ENCODE data around the gene PSIP1. TPM values are rescaled to one million over a fixed set of nuclear protein-coding genes. Genes with fewer than 3 reads are reported as not detected.
"Not testable (repeated sequence)": the region's sequence is repeated elsewhere in the genome, so short reads cannot be mapped to it uniquely, and the experiment has no call there.

PSIP1 gene
- total RNA-seq, 1 donor from 2014 or later, result 128 TPM

GRCh38 chr9:15543047-15543813 is 32.5 kb upstream of the PSIP1 start:
- H3K27me3 Mint-ChIP-seq (ENCODE audit: unreplicated experiment), result no peaks in the 10 kb centered on the region
- H3K9me3 Mint-ChIP-seq (ENCODE audit: unreplicated experiment), result no peaks in the 10 kb centered on the region
- no peak overlapping the region for H3K4me3 Mint-ChIP-seq (ENCODE audit: unreplicated experiment)
- DNase-seq (ENCODE audit: low spot score), result no peak
- H3K36me3 Mint-ChIP-seq (ENCODE audit: low read depth, unreplicated experiment), result no peaks in the 10 kb centered on the region
- no peak for TF ChIP-seq CTCF (IDR thresholded peaks at IDR 0.05; ENCODE audit: unreplicated experiment)
- no peak overlapping the region for H3K27ac Mint-ChIP-seq (ENCODE audit: unreplicated experiment)
- no peaks in the 10 kb centered on the region for H3K4me1 Mint-ChIP-seq (ENCODE audit: unreplicated experiment)

- Mint-ChIP-seq H3K9me3 (ENCODE audit: unreplicated experiment) (no peaks in the 10 kb centered on the region), H3K4me3 (ENCODE audit: unreplicated experiment) (no peak overlapping the region), H3K27me3 (ENCODE audit: unreplicated experiment) (no peaks in the 10 kb centered on the region), H3K36me3 (ENCODE audit: low read depth, unreplicated experiment) (no peaks in the 10 kb centered on the region), H3K27ac (ENCODE audit: unreplicated experiment) (no peak overlapping the region), H3K4me1 (ENCODE audit: unreplicated experiment) (no peaks in the 10 kb centered on the region)
- DNase-seq (ENCODE audit: low spot score), result no peak
- no peak for TF ChIP-seq CTCF (IDR thresholded peaks at IDR 0.05; ENCODE audit: unreplicated experiment)
Measured at GRCh38 chr9:15542624-15543023, 31.9 kb upstream of the PSIP1 start.

GRCh38 chr9:15541872-15542271 is 31.1 kb upstream of the PSIP1 start:
- Mint-ChIP-seq H3K4me3 (ENCODE audit: unreplicated experiment) (no peak overlapping the region), H3K27ac (ENCODE audit: unreplicated experiment) (no peak overlapping the region), H3K4me1 (ENCODE audit: unreplicated experiment) (no peaks in the 10 kb centered on the region), H3K9me3 (ENCODE audit: unreplicated experiment) (no peaks in the 10 kb centered on the region), H3K27me3 (ENCODE audit: unreplicated experiment) (no peaks in the 10 kb centered on the region), H3K36me3 (ENCODE audit: low read depth, unreplicated experiment) (no peaks in the 10 kb centered on the region)
- no peak for DNase-seq (ENCODE audit: low spot score)
- no peak for TF ChIP-seq CTCF (IDR thresholded peaks at IDR 0.05; ENCODE audit: unreplicated experiment)

GRCh38 chr9:15531380-15531779 is 20.6 kb upstream of the PSIP1 start:
- no peak for TF ChIP-seq CTCF (IDR thresholded peaks at IDR 0.05; ENCODE audit: unreplicated experiment)
- H3K9me3 Mint-ChIP-seq (ENCODE audit: unreplicated experiment), result no peaks in the 10 kb centered on the region
- H3K36me3 Mint-ChIP-seq (ENCODE audit: low read depth, unreplicated experiment), result no peaks in the 10 kb centered on the region
- no peaks in the 10 kb centered on the region for H3K4me1 Mint-ChIP-seq (ENCODE audit: unreplicated experiment)
- no peak overlapping the region for H3K4me3 Mint-ChIP-seq (ENCODE audit: unreplicated experiment)
- no peak overlapping the region for H3K27ac Mint-ChIP-seq (ENCODE audit: unreplicated experiment)
- no peaks in the 10 kb centered on the region for H3K27me3 Mint-ChIP-seq (ENCODE audit: unreplicated experiment)
- DNase-seq (ENCODE audit: low spot score), result no peak

GRCh38 chr9:15529566-15530324 is 19.0 kb upstream of the PSIP1 start:
- Mint-ChIP-seq H3K4me3 (ENCODE audit: unreplicated experiment) (no peak overlapping the region), H3K27ac (ENCODE audit: unreplicated experiment) (no peak overlapping the region), H3K36me3 (ENCODE audit: low read depth, unreplicated experiment) (no peaks in the 10 kb centered on the region), H3K9me3 (ENCODE audit: unreplicated experiment) (no peaks in the 10 kb centered on the region), H3K27me3 (ENCODE audit: unreplicated experiment) (no peaks in the 10 kb centered on the region), H3K4me1 (ENCODE audit: unreplicated experiment) (peaks cover 8% of the 10 kb centered on the region)
- TF ChIP-seq CTCF (IDR thresholded peaks at IDR 0.05; ENCODE audit: unreplicated experiment), result no peak
- no peak for DNase-seq (ENCODE audit: low spot score)

- not testable (repeated sequence) for H3K36me3 Mint-ChIP-seq (ENCODE audit: low read depth, unreplicated experiment); H3K27me3 Mint-ChIP-seq (ENCODE audit: unreplicated experiment); H3K4me3 Mint-ChIP-seq (ENCODE audit: unreplicated experiment); DNase-seq (ENCODE audit: low spot score); H3K9me3 Mint-ChIP-seq (ENCODE audit: unreplicated experiment); H3K27ac Mint-ChIP-seq (ENCODE audit: unreplicated experiment)
- peaks cover 17% of the 10 kb centered on the region for H3K4me1 Mint-ChIP-seq (ENCODE audit: unreplicated experiment)
Measured at GRCh38 chr9:15527035-15527434, 16.3 kb upstream of the PSIP1 start.
